SH-SY5Y (cell line): ENCODE data around the gene INPP5E.

ENCODE experiments used
- GATA2 ChIP-seq: IDR thresholded peaks from 2 replicates; pipeline ENCODE4 v1.6.1; 2011; ENCODE audit warnings: mild to moderate bottlenecking, low read depth, low read length
- GATA3 ChIP-seq: IDR thresholded peaks from 2 replicates; pipeline ENCODE4 v1.6.1; 2011; ENCODE audit warnings: low read depth, mild to moderate bottlenecking, low read length, moderate library complexity

INPP5E gene, protein sequence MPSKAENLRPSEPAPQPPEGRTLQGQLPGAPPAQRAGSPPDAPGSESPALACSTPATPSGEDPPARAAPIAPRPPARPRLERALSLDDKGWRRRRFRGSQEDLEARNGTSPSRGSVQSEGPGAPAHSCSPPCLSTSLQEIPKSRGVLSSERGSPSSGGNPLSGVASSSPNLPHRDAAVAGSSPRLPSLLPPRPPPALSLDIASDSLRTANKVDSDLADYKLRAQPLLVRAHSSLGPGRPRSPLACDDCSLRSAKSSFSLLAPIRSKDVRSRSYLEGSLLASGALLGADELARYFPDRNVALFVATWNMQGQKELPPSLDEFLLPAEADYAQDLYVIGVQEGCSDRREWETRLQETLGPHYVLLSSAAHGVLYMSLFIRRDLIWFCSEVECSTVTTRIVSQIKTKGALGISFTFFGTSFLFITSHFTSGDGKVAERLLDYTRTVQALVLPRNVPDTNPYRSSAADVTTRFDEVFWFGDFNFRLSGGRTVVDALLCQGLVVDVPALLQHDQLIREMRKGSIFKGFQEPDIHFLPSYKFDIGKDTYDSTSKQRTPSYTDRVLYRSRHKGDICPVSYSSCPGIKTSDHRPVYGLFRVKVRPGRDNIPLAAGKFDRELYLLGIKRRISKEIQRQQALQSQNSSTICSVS

DNA sequence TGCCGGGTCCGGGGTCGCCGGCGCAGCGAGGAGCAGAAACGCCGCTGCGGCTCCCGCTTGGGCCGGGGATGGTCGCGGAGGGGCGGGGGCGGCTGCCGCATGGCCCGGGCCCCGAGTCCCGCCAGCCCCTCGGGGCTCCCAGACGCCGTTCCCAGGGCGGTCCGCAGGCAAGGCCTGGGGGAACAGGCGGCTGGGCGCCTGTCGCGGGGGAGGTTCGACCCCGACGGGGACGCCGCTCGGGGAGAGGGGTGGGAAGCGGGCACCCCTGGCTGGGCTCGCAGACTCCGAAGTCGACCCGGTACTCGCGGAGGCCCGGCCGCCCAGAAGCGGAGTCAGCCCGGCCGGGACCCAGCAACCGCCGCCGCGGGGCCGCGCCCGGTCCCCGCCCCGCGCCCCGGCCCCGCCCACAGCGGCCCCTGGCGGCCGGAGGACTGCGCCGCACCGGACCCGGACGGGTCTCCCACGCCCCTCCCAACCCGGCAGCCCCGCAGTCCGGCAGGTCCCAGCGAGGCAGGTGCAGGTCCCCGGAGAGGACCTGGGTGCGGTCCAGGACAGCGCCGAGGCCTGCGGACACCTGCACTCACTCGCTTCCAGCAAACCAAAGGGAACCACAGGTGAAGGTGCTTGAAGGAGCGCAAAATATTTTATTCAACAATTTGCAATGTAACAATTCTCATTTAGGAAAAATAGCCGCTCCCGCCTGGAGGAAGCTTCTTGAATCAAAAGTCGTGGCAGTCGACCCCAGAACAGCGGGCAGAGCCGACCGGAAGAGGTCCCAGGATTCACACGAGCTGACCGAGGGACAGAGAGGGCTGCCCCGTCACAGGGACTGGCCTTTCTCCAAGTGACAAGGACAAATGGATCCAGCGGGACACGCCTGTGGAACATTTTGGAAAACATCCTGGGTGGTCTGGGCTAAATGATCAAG is at the start of gene INPP5E:
INPP5E (minus strand) TSS at position 365 of the 928 bp plus-strand sequence. CDS start 426 bp downstream, outside the sequence.
- no peak for TF ChIP-seq GATA3
- no peak for TF ChIP-seq GATA2

DNA sequence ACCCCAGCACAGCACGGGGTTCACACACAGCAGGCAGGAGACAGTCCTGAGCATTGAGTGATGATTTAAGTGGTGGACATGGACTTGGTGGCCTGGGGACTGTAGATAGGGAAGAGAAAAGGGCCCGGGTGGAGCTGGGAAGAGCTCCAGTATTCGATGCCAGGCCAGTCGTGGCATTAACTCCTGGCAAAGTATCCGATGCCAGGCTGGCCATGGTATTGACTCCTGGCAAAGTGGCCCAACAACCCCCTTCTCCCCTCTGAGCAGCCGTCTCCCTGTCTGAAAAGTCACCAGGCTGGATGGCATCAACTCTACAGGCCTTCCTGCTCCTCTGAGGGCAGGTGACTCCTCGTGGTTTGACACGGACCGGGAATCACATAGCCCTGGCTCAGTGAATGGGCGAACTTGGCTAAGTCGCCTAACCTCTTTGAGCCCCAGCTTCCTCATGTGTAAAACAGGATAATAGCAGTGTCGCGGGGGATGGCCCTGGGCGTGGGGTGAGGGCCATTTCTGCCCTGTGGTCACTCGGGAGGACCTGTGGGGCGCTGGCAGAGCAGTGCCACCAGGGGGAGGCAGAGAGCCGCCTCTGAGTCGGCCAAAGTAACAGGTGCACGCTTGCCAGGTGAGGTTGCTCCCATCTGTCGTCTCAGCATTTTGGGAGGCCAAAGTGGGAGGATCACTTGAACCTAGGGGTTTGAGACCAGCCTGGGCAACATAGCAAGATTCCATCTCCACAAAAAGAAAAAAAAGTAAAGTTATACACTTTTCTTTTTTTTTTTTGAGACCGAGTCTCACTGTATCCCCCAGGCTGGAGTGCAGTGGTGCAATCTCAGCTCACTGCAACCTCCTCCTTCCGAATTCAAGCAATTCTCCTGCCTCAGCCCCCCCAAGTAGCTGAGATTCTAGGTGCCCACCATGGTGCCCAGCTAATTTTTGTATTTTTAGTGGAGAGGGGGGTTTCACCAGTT is 48.9 kb upstream of the INPP5E start:
- TF ChIP-seq GATA3 (no peak), GATA2 (no peak)

DNA sequence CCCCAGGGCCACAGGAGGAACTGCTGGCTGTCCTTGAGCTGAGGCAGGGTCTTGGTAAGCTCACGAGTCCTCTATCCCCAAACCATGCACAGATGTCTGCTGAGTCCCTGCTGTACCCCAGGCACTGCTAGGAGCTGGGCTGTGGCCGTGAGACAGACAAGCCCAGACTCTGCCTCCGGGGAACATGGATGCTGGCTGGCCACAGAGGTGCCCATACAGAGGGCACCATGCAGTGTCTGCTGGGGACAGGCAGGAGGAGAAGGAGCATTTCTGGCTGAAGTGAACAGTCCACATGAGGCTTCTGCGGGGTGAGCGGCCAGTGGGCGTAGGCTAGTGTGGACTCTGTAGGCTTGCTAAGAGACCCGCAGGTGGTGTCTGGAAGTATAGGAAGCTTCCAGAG is 48.0 kb upstream of the INPP5E start:
- no peak for TF ChIP-seq GATA3
- TF ChIP-seq GATA2, result no peak

DNA sequence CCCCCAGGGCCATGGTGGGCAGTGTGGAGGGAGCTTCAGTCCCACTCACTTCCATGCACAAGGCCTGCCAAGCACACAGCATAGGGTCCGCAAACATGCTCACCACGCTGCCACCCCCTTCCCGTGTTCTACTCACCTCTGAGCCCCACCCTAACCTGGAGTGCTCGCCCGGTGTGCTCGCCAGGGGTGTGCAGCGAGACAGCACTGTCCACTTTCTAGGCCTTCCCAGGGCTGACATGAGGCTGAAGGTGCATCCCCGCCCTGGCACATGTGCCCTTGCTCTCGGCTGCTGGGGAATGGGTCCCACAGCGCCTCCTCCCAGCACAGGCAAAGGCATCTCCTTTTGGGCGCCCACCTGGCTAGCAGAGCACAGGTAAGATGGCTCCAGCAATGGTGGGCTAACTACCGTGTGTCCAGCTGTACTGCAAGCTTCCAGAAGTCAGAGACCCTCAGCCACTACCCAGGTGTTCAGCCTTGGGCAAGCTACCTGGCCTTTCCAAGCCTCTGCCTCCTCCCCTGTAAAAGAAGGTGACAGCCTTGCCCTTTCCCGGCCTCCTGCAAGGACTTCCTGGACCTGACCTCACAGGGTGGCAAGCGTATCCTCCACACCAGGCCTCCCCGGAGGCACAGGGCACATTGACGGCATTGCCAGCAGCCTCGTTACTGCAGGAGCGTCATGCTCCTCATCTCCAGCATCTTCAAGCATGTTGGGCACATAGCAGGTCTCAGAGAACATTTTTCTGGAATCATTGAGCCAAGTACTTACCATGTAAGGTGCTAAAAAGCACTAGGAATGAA is 47.4 kb upstream of the INPP5E start:
- TF ChIP-seq GATA2, result no peak
- TF ChIP-seq GATA3, result no peak

DNA sequence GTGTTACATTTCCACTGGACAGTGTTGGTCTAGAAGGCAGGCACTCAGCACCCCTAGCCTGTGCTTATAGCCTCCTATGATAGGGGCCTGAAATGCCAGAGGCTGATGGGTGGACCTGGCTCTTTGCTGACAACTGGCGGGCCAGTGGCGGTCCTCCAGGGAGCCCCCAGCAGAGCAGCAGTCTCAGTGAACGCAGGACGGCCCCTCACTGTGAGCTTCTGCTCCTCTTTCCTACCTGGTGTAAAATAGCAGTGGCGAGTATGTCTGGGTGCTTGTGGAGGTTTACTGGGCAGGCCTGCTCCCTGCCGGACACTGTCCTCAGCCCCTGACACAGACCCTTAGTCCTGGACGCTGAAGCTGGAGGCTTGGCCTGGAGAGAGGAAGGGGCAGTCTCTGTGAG is 46.5 kb upstream of the INPP5E start:
- TF ChIP-seq GATA3 (no peak), GATA2 (no peak)

DNA sequence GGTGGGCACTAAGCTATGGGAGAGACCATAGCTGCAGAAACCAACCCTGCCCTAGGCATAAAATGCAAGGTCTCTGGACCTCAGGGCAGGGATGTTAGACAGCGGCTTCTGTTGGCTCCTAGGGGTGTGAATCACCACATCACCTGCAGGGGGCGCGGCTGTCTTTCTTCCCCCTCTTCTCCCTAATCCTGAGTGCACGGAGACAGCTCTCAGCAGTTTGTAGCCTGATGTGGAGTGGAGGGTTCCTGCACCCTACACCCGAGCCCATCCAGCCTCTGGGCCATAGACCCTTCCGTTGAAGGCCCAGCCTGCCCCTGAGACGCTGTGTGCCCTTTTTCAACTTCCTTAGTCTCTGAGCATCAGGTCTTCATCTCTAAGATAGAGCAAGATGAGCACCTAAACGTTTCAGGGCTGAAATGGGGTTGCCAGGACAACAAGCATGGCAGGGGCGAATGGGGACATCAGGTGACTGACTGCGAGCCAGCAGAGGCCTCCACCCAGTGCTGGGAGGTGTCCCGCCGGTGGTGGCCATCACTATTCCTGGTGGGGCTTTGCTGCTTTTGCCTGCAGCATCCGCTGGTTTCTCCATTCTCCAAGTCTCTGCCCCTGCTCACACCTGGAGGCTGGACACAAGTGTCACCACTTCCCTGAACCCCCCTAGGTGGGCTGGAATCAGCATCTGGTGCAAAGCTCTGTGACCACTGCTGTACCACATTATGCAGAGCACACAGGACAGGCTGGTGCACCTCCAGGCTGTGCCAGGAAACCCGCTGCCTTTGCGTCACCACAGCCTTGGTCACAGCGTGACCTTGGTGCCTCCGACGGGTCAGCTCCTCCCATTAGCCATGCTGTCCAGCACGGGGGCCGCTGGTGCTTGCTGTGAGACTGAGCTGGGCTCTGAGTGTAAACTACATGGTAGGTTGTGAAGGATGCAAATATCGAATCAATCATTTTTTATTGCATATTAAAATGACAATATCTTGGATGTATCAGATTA is 45.7 kb upstream of the INPP5E start:
- no peak for TF ChIP-seq GATA3
- TF ChIP-seq GATA2, result no peak

DNA sequence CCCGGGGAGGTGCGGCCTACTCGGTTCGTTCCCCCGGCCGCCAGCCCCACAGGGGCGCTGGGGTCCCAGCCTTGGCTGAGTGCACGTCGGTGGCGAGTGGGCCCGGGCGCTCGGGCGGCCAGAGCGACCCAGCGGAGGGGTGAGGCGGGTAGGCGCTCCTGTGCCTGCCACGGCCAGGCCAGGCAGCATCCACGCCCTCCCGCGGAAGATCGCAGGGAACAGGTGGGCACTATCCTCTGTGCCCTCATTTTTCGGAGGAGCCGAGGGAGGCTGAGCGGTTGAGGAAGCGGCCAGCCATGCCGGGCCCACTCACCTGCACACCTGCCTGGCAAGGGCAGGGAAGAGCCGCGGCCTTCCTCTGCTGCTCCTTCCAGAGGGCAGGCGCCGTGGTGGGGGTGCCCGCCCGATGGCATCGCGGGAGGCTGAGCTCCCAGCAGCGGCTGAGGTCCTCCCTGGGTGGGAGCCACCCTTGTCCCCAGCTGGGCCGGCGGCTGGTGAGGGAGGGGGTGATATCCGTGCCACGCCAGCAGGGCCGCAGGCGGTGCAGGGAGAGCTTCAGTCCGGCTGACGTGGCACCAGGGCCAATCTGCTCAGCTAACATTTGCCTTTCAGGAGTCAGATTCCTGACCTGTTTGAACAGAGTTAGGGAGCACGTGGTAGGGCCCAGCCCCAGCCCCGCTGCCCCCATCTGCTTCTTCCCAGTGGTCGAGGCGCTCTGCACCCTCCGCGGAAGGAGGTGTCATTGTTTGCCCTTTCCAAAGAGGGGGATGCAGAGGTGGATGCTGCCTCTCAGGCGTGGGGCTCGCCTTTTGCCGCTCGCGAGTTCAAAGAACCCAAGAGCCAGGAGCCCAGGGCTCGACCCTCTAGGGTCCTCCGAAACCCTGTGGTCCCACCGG is 44.8 kb upstream of the INPP5E start:
- TF ChIP-seq GATA2 (no peak), GATA3 (no peak)

DNA sequence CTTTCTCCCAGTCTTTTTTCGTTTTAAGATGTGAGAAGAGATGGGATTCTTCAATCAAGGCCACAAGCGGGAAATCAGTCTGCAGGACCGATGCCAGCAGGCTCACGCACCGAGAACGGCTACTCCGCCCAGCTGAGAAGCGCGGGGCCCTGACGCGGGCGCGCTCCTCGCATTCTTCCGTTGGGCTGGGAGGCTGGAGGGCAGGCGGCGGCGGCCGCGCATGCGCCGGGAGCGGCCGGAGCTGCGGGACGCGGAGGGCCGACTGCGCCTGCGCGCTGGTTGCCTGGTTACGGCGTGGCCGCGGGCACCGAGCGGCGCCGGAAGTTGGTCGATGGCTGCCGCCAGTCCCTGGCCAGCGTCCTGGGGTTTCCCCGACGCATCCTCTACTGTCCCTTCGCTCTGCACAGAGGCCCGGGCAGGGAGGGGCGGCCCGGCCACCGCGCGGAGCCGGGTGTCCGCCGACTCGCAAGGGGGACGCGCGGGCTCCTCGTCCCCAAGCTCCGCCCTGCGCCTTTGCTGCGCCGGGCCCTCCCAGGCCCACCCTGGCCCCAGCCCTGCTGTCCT is 44.0 kb upstream of the INPP5E start:
- no peak for TF ChIP-seq GATA2
- TF ChIP-seq GATA3, result no peak

DNA sequence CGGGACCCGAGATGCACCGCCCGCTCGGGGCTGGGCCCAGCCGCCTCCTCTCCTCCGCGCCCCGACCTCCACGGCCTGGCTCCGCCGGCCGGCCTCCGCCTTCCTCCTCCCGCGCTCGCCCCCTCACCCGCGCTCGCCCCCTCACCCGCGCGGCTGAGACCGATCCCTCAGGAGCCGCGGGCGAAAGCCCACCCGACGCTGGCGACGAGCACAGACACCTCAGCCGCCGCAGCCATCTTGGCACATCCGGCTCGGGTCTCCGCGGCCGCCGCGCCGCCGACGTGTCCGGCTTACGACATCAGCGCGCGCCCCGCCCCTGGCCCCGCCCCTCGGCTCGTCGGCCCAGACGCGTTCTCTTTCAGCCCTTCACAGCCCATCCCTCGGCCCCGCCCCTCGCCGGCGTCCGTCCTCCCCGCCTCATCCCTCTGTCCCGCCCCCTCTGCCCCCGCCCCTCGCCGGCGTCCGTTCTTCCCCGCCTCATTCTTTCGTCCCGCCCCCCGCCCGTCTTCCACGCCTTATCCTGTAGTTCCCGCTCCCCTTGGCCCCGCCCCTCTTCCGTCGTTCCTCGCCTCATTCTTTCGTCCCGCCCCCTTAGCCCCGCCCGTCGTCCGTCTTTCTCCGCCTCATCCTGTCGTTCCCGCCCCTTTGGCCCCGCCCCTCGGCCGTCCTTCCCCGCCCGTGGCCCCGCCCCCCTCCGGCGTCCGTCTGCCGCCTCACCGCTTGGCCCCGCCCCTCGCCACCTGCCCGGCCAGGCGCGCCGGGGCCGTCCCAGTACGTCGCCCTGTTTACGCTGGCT is 43.3 kb upstream of the INPP5E start, which contains the start of gene SEC16A:
SEC16A (minus strand) TSS at position 248 of the 796 bp plus-strand sequence. CDS start 5,425 bp downstream, outside the sequence.
- TF ChIP-seq GATA3, result no peak
- TF ChIP-seq GATA2, result no peak
